ENCODE measurements around the gene SIX6. TPM values are rescaled to one million over a fixed set of nuclear protein-coding genes. Genes with fewer than 3 reads are reported as not detected.

SIX6 gene
- total RNA-seq, 1 donor from 2014 or later: not detected

DNA sequence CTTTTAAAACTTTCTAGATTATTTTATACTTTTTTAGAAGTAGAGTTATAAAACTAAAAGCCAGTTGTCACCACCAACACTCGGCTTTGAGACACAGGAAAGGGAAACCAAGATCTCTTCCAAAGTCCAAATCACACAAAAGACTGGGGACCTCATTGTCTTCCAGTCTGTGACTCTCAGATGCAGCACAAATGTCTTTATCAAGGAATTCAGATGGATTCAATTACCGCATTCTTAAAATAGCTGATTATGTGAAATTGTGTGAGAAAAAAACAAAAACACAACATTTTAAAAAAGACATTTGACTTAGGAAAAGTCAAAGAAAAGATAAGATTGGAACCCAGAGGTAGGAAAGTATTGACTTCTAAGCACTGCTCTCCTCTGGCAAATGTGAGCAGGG lies 3.5 kb upstream of the SIX6 start:
- TF ChIP-seq, protein P1, sequence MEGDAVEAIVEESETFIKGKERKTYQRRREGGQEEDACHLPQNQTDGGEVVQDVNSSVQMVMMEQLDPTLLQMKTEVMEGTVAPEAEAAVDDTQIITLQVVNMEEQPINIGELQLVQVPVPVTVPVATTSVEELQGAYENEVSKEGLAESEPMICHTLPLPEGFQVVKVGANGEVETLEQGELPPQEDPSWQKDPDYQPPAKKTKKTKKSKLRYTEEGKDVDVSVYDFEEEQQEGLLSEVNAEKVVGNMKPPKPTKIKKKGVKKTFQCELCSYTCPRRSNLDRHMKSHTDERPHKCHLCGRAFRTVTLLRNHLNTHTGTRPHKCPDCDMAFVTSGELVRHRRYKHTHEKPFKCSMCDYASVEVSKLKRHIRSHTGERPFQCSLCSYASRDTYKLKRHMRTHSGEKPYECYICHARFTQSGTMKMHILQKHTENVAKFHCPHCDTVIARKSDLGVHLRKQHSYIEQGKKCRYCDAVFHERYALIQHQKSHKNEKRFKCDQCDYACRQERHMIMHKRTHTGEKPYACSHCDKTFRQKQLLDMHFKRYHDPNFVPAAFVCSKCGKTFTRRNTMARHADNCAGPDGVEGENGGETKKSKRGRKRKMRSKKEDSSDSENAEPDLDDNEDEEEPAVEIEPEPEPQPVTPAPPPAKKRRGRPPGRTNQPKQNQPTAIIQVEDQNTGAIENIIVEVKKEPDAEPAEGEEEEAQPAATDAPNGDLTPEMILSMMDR (IDR thresholded peaks at IDR 0.05): no peak
- Mint-ChIP-seq H3K9me3 (ENCODE audit: unreplicated experiment) (no peaks in the 10 kb centered on the region), H3K4me3 (ENCODE audit: unreplicated experiment) (no peak overlapping the region), H3K27me3 (ENCODE audit: unreplicated experiment) (peaks cover 94% of the 10 kb centered on the region), H3K4me1 (ENCODE audit: unreplicated experiment) (peaks cover 25% of the 10 kb centered on the region), H3K36me3 (ENCODE audit: unreplicated experiment) (no peaks in the 10 kb centered on the region), H3K27ac (ENCODE audit: unreplicated experiment) (no peak overlapping the region)
- DNase-seq (ENCODE audit: extremely low spot score, unreplicated experiment): no peak

DNA sequence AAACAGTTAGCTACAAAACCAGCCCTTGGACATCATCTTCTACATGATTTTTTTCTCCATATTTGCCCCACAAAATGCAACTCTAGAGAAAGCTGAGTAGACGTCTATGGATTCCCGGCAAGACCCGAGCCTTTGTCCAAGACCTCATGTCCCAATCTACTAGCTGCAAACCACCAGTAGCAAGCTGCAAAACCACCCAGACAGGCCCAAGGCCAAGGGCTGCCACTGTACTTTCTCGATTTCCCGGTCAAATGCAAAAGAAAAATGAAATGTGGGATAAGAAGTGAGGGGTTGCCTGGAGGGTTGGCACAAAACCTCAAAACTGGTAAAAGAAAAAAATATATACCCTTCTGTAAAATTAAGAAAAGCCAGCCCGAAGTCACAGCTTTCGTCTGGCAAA lies 2.9 kb upstream of the SIX6 start:
- Mint-ChIP-seq H3K4me3 (ENCODE audit: unreplicated experiment) (no peak overlapping the region), H3K4me1 (ENCODE audit: unreplicated experiment) (peaks cover 29% of the 10 kb centered on the region), H3K27me3 (ENCODE audit: unreplicated experiment) (peaks cover 93% of the 10 kb centered on the region), H3K9me3 (ENCODE audit: unreplicated experiment) (no peaks in the 10 kb centered on the region), H3K27ac (ENCODE audit: unreplicated experiment) (no peak overlapping the region), H3K36me3 (ENCODE audit: unreplicated experiment) (no peaks in the 10 kb centered on the region)
- no peak for DNase-seq (ENCODE audit: extremely low spot score, unreplicated experiment)
- TF ChIP-seq, protein P1 (IDR thresholded peaks at IDR 0.05): no peak

DNA sequence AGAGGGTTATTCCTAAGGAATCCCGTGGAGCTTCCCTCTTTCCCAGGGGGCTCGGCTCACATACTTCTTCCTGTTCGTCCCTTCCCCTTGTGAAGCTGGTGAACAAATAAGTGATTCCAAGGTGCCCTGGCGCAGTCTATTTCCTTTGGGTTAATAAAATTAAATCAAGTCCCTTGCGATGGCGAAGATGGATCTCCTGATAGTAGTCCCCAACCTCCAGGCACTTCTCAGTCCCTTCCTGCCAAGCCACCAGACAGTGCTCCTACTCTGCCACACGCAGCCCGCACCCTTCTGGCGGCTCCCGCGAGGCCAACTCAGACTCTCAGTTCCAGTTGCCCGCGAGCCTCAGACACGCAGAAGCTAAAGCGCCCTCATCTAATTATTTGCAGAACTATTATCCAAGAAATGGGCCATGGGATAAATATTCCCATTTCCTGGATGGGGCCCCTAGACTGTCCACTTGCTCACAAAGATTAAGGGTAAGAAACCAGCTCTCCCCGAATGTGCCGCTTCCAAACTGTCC lies 2.4 kb upstream of the SIX6 start:
- DNase-seq (ENCODE audit: extremely low spot score, unreplicated experiment): no peak
- TF ChIP-seq, protein P1 (IDR thresholded peaks at IDR 0.05): no peak
- H3K4me3 Mint-ChIP-seq (ENCODE audit: unreplicated experiment): no peak overlapping the region
- H3K36me3 Mint-ChIP-seq (ENCODE audit: unreplicated experiment): no peaks in the 10 kb centered on the region
- no peaks in the 10 kb centered on the region for H3K9me3 Mint-ChIP-seq (ENCODE audit: unreplicated experiment)
- H3K27ac Mint-ChIP-seq (ENCODE audit: unreplicated experiment): no peak overlapping the region
- H3K27me3 Mint-ChIP-seq (ENCODE audit: unreplicated experiment): peaks cover 93% of the 10 kb centered on the region
- H3K4me1 Mint-ChIP-seq (ENCODE audit: unreplicated experiment): peaks cover 30% of the 10 kb centered on the region

DNA sequence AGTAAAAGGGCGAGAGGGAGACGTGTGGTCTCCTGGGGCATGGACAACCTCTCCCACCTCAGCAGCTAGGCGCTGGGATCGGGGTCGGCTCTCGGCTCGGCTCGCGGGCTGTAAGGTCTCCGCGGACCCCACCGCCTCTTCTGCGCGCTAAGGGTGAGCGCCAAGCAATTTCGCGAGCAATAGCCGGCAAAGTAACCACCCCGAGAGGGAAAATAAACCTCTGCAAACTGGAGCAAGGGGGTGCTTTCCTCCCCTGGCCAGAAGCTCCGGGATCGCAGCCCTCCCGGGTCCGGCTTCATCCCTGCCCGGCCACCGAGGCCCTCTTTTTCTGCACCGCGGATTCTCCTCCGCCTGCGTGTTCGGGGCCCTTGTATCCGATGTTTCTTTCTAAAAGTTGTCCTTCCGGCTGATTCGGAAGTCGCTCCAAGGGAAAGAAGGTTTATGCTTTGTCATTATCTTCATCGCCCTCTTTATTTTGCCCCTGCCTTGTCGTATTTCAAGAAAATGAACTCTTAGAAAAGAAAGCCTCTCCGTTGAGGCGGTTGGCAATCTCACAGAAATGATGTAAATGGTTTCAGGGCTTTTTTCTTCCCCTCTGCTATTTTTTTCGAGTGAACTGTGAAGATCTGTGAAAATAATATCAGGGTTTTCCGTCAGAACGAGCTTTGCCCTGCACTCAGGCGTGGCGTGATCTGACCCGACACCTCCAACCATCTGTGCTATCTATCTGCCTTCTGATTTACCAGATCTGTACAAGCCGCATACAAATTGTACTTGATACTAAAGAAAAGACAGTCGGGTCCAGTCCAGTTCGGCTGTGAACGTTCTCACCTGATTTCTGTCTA lies 1.7 kb upstream of the SIX6 start:
- Mint-ChIP-seq H3K27me3 (ENCODE audit: unreplicated experiment) (peaks cover 93% of the 10 kb centered on the region), H3K9me3 (ENCODE audit: unreplicated experiment) (no peaks in the 10 kb centered on the region), H3K36me3 (ENCODE audit: unreplicated experiment) (no peaks in the 10 kb centered on the region), H3K4me3 (ENCODE audit: unreplicated experiment) (no peak overlapping the region), H3K27ac (ENCODE audit: unreplicated experiment) (no peak overlapping the region), H3K4me1 (ENCODE audit: unreplicated experiment) (peaks cover 30% of the 10 kb centered on the region)
- DNase-seq (ENCODE audit: extremely low spot score, unreplicated experiment): no peak
- TF ChIP-seq, protein P1 (IDR thresholded peaks at IDR 0.05): no peak

DNA sequence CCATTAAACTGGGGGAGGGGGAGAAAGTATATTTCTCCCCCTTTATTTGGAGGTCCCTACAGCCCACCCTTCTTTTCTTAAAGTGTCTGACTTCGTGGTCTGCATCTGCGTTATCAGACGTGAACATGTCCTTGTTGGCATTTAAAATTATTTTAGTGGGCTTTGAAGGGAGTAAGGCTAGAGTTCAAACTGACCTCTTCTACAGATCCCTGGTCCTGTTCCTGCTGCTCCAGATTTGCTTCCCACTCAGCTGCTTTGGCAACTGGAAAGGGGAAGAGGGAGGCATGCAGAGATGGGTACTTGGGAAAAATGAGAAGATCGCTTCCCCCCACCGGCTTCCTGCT lies 611 bp upstream of the SIX6 start:
- peaks cover 30% of the 10 kb centered on the region for H3K4me1 Mint-ChIP-seq (ENCODE audit: unreplicated experiment)
- no peak overlapping the region for H3K27ac Mint-ChIP-seq (ENCODE audit: unreplicated experiment)
- peak overlapping the region; percentile 32 for H3K4me3 Mint-ChIP-seq (ENCODE audit: unreplicated experiment)
- no peaks in the 10 kb centered on the region for H3K9me3 Mint-ChIP-seq (ENCODE audit: unreplicated experiment)
- no peaks in the 10 kb centered on the region for H3K36me3 Mint-ChIP-seq (ENCODE audit: unreplicated experiment)
- DNase-seq (ENCODE audit: extremely low spot score, unreplicated experiment): no peak
- H3K27me3 Mint-ChIP-seq (ENCODE audit: unreplicated experiment): peaks cover 94% of the 10 kb centered on the region
- TF ChIP-seq, protein P1 (IDR thresholded peaks at IDR 0.05): no peak
